Measurements from ENCODE around the gene SSPN.
A peak's percentile ranks its signal among the peaks of the same experiment; 100 is the strongest.

DNA sequence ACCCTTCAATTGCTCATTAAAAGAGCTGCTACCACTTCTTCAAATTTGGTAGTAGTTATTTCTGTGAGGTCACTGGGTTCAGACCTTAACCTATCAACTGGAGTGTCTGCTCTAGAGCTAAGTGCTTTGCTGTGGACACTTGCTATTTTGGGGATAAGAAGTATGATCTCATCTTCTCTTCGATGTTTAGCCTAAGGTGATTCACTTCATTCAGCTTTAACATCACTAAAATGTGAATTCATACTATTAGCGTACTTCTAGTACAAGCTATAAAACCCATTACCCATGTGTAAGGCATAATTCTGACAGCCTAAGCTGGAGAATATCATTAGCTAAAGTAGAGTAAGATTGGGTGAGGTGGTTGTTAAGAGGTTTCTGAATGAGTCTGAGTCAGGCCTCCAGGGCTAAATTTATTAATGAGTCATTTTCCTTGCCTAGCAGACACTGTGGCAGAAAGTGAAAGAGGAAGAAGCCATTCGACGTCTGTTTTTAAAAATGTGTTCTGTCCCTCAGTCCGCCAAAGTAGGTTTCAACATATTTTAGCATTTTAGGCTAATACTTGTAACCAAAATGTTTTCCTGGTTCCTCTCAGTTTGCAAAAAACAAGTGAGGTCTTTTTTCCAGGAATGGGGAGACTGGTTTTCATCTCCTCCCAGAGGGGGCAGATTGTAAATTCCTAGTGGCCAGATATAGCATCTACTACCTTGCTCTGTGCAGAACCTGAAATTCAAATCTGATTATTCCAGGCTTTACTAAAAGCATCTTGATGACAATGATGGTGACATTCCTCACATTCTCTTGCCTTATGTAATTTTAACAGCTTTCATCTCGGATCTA is 103.6 kb downstream of the SSPN start:
- no peak for TF ChIP-seq CBFB (CRISPR knock-in tag; IDR thresholded peaks at IDR 0.05)
- 0 out of 2 replicates have a peak, but pooled peaks have one; percentile 46 for TF ChIP-seq SMARCC2 (IDR thresholded peaks at IDR 0.05; ENCODE audit: low read depth)
- TF ChIP-seq, protein P1, sequence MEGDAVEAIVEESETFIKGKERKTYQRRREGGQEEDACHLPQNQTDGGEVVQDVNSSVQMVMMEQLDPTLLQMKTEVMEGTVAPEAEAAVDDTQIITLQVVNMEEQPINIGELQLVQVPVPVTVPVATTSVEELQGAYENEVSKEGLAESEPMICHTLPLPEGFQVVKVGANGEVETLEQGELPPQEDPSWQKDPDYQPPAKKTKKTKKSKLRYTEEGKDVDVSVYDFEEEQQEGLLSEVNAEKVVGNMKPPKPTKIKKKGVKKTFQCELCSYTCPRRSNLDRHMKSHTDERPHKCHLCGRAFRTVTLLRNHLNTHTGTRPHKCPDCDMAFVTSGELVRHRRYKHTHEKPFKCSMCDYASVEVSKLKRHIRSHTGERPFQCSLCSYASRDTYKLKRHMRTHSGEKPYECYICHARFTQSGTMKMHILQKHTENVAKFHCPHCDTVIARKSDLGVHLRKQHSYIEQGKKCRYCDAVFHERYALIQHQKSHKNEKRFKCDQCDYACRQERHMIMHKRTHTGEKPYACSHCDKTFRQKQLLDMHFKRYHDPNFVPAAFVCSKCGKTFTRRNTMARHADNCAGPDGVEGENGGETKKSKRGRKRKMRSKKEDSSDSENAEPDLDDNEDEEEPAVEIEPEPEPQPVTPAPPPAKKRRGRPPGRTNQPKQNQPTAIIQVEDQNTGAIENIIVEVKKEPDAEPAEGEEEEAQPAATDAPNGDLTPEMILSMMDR (IDR thresholded peaks at IDR 0.05 in 2 of 3, conservative IDR thresholded peaks at IDR 0.05 in 1 of 3; ENCODE audit: insufficient read depth in 2 of 3, low read depth in 1 of 3, low read length in 3 of 3) = peak in 1 of 3 experiments; percentile 32; a peak in 2 of 6 replicates
- TF ChIP-seq RBM39 (optimal IDR thresholded peaks at IDR 0.05; ENCODE audit: low read depth, low read length) = no peak
- TF ChIP-seq TCF7L2 (IDR thresholded peaks at IDR 0.05; ENCODE audit: low read depth, low read length) = no peak
- no peak for TF ChIP-seq RBM25 (IDR thresholded peaks at IDR 0.05; ENCODE audit: low read depth, low read length, severe bottlenecking)

Data from K562 (cell line).